ENCODE results near the gene CEND1. TPM values are rescaled to one million over a fixed set of nuclear protein-coding genes. Genes with fewer than 3 reads are reported as not detected.
A peak's percentile ranks its signal among the peaks of the same experiment; 100 is the strongest.

CEND1 gene
- total RNA-seq, 1 experiment from 2014 or later = 2.7 TPM

GRCh38 chr11:777288-778255, 12.3 kb downstream of the CEND1 start, which contains the start of gene GATD1 (continued):
- TF ChIP-seq ARID4B (CRISPR knock-in tag; IDR thresholded peaks at IDR 0.05; ENCODE audit: borderline replicate concordance) (no peak), EMX1 (CRISPR knock-in tag; IDR thresholded peaks at IDR 0.05) (no peak), ZNF138 (CRISPR knock-in tag; conservative IDR thresholded peaks at IDR 0.05) (0 out of 2 replicates have a peak, but pooled peaks have one; percentile 36), ZNF281 (CRISPR knock-in tag; IDR thresholded peaks at IDR 0.05) (no peak), TEAD1 (CRISPR knock-in tag; IDR thresholded peaks at IDR 0.05) (peak; percentile 66; the same call in 1 of the 2 replicates), ZNF671 (CRISPR knock-in tag; IDR thresholded peaks at IDR 0.05) (no peak), CBFB (CRISPR knock-in tag; IDR thresholded peaks at IDR 0.05; ENCODE audit: low read depth) (0 out of 2 replicates have a peak, but pooled peaks have one; percentile 44), FOXJ3 (CRISPR knock-in tag; IDR thresholded peaks at IDR 0.05; ENCODE audit: borderline replicate concordance) (no peak), MXD4 (CRISPR knock-in tag; IDR thresholded peaks at IDR 0.05; ENCODE audit: borderline replicate concordance) (no peak), SMAD4 (CRISPR knock-in tag; IDR thresholded peaks at IDR 0.05) (no peak), NFE2L1 (CRISPR knock-in tag; IDR thresholded peaks at IDR 0.05) (peak; percentile 41; the same call in 1 of the 2 replicates), ZNF219 (CRISPR knock-in tag; IDR thresholded peaks at IDR 0.05; ENCODE audit: borderline replicate concordance) (no peak)
- TF ChIP-seq, protein P1, sequence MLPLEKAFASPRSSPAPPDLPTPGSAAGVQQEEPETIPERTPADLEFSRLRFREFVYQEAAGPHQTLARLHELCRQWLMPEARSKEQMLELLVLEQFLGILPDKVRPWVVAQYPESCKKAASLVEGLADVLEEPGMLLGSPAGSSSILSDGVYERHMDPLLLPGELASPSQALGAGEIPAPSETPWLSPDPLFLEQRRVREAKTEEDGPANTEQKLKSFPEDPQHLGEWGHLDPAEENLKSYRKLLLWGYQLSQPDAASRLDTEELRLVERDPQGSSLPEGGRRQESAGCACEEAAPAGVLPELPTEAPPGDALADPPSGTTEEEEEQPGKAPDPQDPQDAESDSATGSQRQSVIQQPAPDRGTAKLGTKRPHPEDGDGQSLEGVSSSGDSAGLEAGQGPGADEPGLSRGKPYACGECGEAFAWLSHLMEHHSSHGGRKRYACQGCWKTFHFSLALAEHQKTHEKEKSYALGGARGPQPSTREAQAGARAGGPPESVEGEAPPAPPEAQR (CRISPR knock-in tag; IDR thresholded peaks at IDR 0.05) = no peak
- TF ChIP-seq, protein P2, sequence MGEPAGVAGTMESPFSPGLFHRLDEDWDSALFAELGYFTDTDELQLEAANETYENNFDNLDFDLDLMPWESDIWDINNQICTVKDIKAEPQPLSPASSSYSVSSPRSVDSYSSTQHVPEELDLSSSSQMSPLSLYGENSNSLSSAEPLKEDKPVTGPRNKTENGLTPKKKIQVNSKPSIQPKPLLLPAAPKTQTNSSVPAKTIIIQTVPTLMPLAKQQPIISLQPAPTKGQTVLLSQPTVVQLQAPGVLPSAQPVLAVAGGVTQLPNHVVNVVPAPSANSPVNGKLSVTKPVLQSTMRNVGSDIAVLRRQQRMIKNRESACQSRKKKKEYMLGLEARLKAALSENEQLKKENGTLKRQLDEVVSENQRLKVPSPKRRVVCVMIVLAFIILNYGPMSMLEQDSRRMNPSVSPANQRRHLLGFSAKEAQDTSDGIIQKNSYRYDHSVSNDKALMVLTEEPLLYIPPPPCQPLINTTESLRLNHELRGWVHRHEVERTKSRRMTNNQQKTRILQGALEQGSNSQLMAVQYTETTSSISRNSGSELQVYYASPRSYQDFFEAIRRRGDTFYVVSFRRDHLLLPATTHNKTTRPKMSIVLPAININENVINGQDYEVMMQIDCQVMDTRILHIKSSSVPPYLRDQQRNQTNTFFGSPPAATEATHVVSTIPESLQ (CRISPR knock-in tag; IDR thresholded peaks at IDR 0.05) = no peak
- TF ChIP-seq, protein P3, sequence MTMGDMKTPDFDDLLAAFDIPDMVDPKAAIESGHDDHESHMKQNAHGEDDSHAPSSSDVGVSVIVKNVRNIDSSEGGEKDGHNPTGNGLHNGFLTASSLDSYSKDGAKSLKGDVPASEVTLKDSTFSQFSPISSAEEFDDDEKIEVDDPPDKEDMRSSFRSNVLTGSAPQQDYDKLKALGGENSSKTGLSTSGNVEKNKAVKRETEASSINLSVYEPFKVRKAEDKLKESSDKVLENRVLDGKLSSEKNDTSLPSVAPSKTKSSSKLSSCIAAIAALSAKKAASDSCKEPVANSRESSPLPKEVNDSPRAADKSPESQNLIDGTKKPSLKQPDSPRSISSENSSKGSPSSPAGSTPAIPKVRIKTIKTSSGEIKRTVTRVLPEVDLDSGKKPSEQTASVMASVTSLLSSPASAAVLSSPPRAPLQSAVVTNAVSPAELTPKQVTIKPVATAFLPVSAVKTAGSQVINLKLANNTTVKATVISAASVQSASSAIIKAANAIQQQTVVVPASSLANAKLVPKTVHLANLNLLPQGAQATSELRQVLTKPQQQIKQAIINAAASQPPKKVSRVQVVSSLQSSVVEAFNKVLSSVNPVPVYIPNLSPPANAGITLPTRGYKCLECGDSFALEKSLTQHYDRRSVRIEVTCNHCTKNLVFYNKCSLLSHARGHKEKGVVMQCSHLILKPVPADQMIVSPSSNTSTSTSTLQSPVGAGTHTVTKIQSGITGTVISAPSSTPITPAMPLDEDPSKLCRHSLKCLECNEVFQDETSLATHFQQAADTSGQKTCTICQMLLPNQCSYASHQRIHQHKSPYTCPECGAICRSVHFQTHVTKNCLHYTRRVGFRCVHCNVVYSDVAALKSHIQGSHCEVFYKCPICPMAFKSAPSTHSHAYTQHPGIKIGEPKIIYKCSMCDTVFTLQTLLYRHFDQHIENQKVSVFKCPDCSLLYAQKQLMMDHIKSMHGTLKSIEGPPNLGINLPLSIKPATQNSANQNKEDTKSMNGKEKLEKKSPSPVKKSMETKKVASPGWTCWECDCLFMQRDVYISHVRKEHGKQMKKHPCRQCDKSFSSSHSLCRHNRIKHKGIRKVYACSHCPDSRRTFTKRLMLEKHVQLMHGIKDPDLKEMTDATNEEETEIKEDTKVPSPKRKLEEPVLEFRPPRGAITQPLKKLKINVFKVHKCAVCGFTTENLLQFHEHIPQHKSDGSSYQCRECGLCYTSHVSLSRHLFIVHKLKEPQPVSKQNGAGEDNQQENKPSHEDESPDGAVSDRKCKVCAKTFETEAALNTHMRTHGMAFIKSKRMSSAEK (CRISPR knock-in tag; IDR thresholded peaks at IDR 0.05; ENCODE audit: borderline replicate concordance) = no peak
- TF ChIP-seq, protein P4, sequence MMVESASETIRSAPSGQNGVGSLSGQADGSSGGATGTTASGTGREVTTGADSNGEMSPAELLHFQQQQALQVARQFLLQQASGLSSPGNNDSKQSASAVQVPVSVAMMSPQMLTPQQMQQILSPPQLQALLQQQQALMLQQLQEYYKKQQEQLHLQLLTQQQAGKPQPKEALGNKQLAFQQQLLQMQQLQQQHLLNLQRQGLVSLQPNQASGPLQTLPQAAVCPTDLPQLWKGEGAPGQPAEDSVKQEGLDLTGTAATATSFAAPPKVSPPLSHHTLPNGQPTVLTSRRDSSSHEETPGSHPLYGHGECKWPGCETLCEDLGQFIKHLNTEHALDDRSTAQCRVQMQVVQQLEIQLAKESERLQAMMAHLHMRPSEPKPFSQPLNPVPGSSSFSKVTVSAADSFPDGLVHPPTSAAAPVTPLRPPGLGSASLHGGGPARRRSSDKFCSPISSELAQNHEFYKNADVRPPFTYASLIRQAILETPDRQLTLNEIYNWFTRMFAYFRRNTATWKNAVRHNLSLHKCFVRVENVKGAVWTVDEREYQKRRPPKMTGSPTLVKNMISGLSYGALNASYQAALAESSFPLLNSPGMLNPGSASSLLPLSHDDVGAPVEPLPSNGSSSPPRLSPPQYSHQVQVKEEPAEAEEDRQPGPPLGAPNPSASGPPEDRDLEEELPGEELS (CRISPR knock-in tag; IDR thresholded peaks at IDR 0.05) = peak; percentile 81; the same call in 1 of the 2 replicates
- TF ChIP-seq, protein P5, sequence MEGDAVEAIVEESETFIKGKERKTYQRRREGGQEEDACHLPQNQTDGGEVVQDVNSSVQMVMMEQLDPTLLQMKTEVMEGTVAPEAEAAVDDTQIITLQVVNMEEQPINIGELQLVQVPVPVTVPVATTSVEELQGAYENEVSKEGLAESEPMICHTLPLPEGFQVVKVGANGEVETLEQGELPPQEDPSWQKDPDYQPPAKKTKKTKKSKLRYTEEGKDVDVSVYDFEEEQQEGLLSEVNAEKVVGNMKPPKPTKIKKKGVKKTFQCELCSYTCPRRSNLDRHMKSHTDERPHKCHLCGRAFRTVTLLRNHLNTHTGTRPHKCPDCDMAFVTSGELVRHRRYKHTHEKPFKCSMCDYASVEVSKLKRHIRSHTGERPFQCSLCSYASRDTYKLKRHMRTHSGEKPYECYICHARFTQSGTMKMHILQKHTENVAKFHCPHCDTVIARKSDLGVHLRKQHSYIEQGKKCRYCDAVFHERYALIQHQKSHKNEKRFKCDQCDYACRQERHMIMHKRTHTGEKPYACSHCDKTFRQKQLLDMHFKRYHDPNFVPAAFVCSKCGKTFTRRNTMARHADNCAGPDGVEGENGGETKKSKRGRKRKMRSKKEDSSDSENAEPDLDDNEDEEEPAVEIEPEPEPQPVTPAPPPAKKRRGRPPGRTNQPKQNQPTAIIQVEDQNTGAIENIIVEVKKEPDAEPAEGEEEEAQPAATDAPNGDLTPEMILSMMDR (IDR thresholded peaks at IDR 0.05) = no peak

Measured in WTC11 (cell line).